Endothelial cell of umbilical vein (primary cell): ENCODE data around the gene SLC12A4. TPM values are rescaled to one million over a fixed set of nuclear protein-coding genes. Genes with fewer than 3 reads are reported as not detected.

Experiments used
- BruUV-seq: library from RNA; stranded (reverse); fragments of 400-500 nt; replicated peaks from 2 replicates; lab custom pipeline; 2021; lab: Mats Ljungman, UMichigan
- CTCF ChIA-PET: fragments of 300-600, 350-600 bp; sonication (Branson Sonifier 250); formaldehyde crosslinking; loops from one replicate; lab custom pipeline; 2021; ENCODE audit warnings: antibody characterized with exemption, inconsistent platforms; lab: Charles Lee
- POLR2A ChIA-PET: fragments of 300-600, 350-600 bp; sonication (Branson Sonifier 250); formaldehyde crosslinking; loops from one replicate; lab custom pipeline; 2021; ENCODE audit warnings: antibody characterized with exemption, inconsistent platforms; lab: Charles Lee
- DNase-seq: peaks from one replicate; pipeline ENCODE4 v3.0.0-alpha.2; 2011; ENCODE audit warnings: low read depth, low spot score
- FAIRE-seq: peaks from 2 replicates; lab custom pipeline; 2011; peaks lifted over from hg19 to GRCh38; lab: Jason Lieb, UNC
- H2AFZ ChIP-seq: 2 replicates; pipeline ENCODE4 v1.6.0; 2012; ENCODE audit warnings: low read depth, low read length, control low read depth, inconsistent platforms
- H3K27ac ChIP-seq: 2 replicates; pipeline ENCODE4 v1.5.1; 2011; ENCODE audit warnings: low read depth, mild to moderate bottlenecking, control low read depth, low read length, moderate library complexity; ENCODE audit not compliant: insufficient read depth
- H3K27me3 ChIP-seq, 2 experiments: 2 replicates each; pipeline versions ENCODE4 v1.6.0 to v1.6.1; 2011; ENCODE audit warnings: low read length in 2 of 2, mixed read lengths in 1 of 2; ENCODE audit not compliant: control insufficient read depth in 2 of 2, insufficient read depth in 2 of 2
- H3K36me3 ChIP-seq, 2 experiments: 2 replicates in 1 of 2; 3 replicates in 1 of 2; pipeline ENCODE4 v1.5.1; 2011; ENCODE audit warnings: low read length in 2 of 2, mild to moderate bottlenecking in 1 of 2, moderate library complexity in 1 of 2; ENCODE audit not compliant: control insufficient read depth in 2 of 2, insufficient read depth in 2 of 2; ENCODE audit errors: extremely low read depth in 1 of 2
- H3K4me1 ChIP-seq: 3 replicates; pipeline ENCODE4 v1.5.1; 2011; ENCODE audit warnings: mild to moderate bottlenecking, low read length; ENCODE audit not compliant: control insufficient read depth, insufficient read depth; ENCODE audit errors: extremely low read depth
- H3K4me2 ChIP-seq: 2 replicates; pipeline ENCODE4 v1.6.1; 2011; ENCODE audit warnings: low read length, control low read depth, mixed read lengths; ENCODE audit not compliant: insufficient read depth
- H3K4me3 ChIP-seq, 3 experiments: fragments of 200-600 bp in 1 of 3; sonication (generic), shearing (Covaris generic) in 1 of 3; replicated peaks in 1 of 3; 2 replicates each; pipeline ENCODE4 v1.5.1; 2011 to 2016; ENCODE audit warnings: control low read depth in 3 of 3, low read length in 3 of 3, mild to moderate bottlenecking in 2 of 3, inconsistent platforms in 1 of 3, low read depth in 1 of 3, moderate library complexity in 1 of 3; ENCODE audit not compliant: insufficient read depth in 1 of 3
- H3K79me2 ChIP-seq: 2 replicates; pipeline ENCODE4 v1.6.0; 2012; ENCODE audit warnings: low read length, inconsistent platforms; ENCODE audit not compliant: control insufficient read depth, insufficient read depth
- H3K9ac ChIP-seq: replicated peaks from 2 replicates; pipeline ENCODE3; 2011; ENCODE audit warnings: low read length, control low read depth; ENCODE audit not compliant: insufficient read depth; ENCODE audit errors: extremely low read depth
- H3K9me1 ChIP-seq: replicated peaks from 3 replicates; pipeline ENCODE4 v1.6.0; 2011; ENCODE audit warnings: mild to moderate bottlenecking, low read length; ENCODE audit not compliant: control insufficient read depth, insufficient read depth; ENCODE audit errors: extremely low read depth
- H3K9me3 ChIP-seq: replicated peaks from 2 replicates; pipeline ENCODE4 v1.5.1; 2012; ENCODE audit warnings: low read length, inconsistent platforms; ENCODE audit not compliant: control insufficient read depth, insufficient read depth
- H4K20me1 ChIP-seq: replicated peaks from 2 replicates; pipeline ENCODE3; 2011; ENCODE audit warnings: mild to moderate bottlenecking, low read length; ENCODE audit not compliant: control insufficient read depth, insufficient read depth; ENCODE audit errors: extremely low read depth
- EZH2 ChIP-seq: IDR thresholded peaks from 2 replicates; pipeline ENCODE4 v1.6.1; 2012; ENCODE audit warnings: borderline replicate concordance, low read depth, mild to moderate bottlenecking, moderate library complexity, low read length, inconsistent platforms; ENCODE audit not compliant: severe bottlenecking
- FOS ChIP-seq: IDR thresholded peaks from 2 replicates; pipeline ENCODE4 v1.6.1; 2011; ENCODE audit warnings: mild to moderate bottlenecking, low read length, moderate library complexity, borderline replicate concordance; ENCODE audit not compliant: insufficient read depth
- GATA2 ChIP-seq: IDR thresholded peaks from 2 replicates; pipeline ENCODE4 v1.7.0; 2011; ENCODE audit warnings: low read depth, mild to moderate bottlenecking, moderate library complexity, mixed read lengths, low read length; ENCODE audit not compliant: insufficient read length, insufficient read depth
- JUN ChIP-seq: IDR thresholded peaks from 2 replicates; pipeline ENCODE4 v1.6.1; 2011; ENCODE audit warnings: borderline replicate concordance, low read depth; ENCODE audit not compliant: insufficient read length, insufficient read depth
- MYC ChIP-seq: IDR thresholded peaks from one replicate; pipeline ENCODE4 v1.6.1; 2011; ENCODE audit warnings: mild to moderate bottlenecking, low read depth, low read length
- POLR2A ChIP-seq: IDR thresholded peaks from 2 replicates; pipeline ENCODE4 v1.6.1; 2012; ENCODE audit warnings: low read depth, mild to moderate bottlenecking, control low read depth, low read length
- POLR2AphosphoS5 ChIP-seq: IDR thresholded peaks from 2 replicates; pipeline ENCODE4 v1.6.1; 2012; ENCODE audit warnings: low read depth, mild to moderate bottlenecking, control low read depth, low read length, moderate library complexity; ENCODE audit not compliant: insufficient read depth
- dilution Hi-C: fragments of 300-500 bp; cut with MboI; formaldehyde crosslinking; loops from one replicate; pipeline ENCODE4 v1.15.0; 2019; ENCODE audit warnings: low sequenced_read_pairs; ENCODE audit not compliant: extremely low pct_ligation_motif_present
- intact Hi-C: fragments of 100-400 bp; cut with micrococcal nuclease; formaldehyde crosslinking; loops from one replicate; pipeline ENCODE4 v1.10.0; 2022
- polyA plus RNA-seq, 4 experiments: library from polyadenylated mRNA; depleted of rRNA in 3 of 4; stranded (reverse) in 3 of 4; unstranded in 1 of 4; fragments of >200 nt; gene quantifications; 2 replicates each; pipeline versions ENCODE4 v1.2.1 to v1.2.3, GENCODE V29; 2011 to 2012; ENCODE audit warnings: missing spikeins in 1 of 4
- total RNA-seq: library from RNA; stranded (reverse); gene quantifications from 2 replicates; pipeline ENCODE4 v1.2.3, GENCODE V29; 2021
- TF ChIP-seq, protein P1 (sequence below), 2 donors: IDR thresholded peaks; 1 replicate in 1 of 2; 2 replicates in 1 of 2; pipeline ENCODE4 v1.5.1; 2011; ENCODE audit warnings: low read length in 2 of 2, mild to moderate bottlenecking in 2 of 2, moderate library complexity in 2 of 2, control low read depth in 1 of 2, inconsistent platforms in 1 of 2, low read depth in 1 of 2; ENCODE audit not compliant: insufficient read depth in 1 of 2; ENCODE audit errors: extremely low read depth in 1 of 2
- TF ChIP-seq, protein P2 (sequence below): IDR thresholded peaks from 2 replicates; pipeline ENCODE4 v1.6.1; 2011; ENCODE audit not compliant: insufficient read depth, insufficient read length

The SLC12A4 gene
- total and polyA plus RNA-seq, 2 donors (not counting 3 experiments of a cell fraction or from before 2014, with no cell fraction given) = 110 to 114 TPM

DNA sequence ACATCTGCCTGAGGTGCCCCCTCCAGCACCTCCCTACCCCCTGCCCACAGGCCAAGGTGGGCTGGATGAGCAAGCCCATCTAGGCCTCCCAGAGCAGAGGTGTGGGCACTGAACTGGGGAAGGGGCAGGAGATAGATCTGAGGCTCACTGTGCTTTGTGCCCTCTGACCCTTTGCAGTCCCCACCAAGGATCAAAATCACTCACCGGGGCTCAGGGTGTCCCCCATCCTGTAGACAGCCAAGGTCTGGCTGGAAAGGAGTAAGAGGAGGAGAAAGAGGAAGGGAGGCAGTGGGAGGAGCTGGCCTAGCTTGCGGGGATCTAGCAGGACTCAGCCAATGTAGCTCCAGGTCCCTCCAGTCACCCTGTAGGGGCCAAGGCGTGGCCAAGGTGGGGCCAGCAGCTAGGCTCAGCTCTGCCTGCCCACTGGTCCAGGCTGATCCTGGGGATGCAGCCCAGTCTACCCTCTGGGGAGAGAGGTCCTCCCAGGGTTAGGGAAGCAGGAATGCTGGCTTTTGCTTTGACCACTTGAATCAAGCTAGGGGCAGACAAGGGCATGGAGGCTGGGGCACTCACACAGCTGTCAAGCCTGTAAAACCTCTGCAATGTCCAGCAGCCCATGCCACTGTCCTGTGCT lies 1.8 kb downstream of the SLC12A4 start:
- ChIA-PET POLR2A (interaction anchor here (0.6 to 1.1 kb wide), 3 partner anchors 31 to 487 kb away, joined by 3 to 5 read pairs (median 4); no protein-coding TSS in a partner anchor), CTCF (interaction anchor here (1.0 to 2.2 kb wide), 5 partner anchors 24 to 74 kb away, joined by 3 to 13 read pairs (median 5); partner anchors contain the start of gene PSMB10)
- H3K4me3 ChIP-seq = peak overlapping the region in 2 of 3 experiments; percentile 96 to 97
- H3K9me3 ChIP-seq = no peaks in the 10 kb centered on the region
- dilution Hi-C loops = no loop called here
- intact Hi-C loops = no loop called here
- H3K36me3 ChIP-seq = peaks cover 2 to 10% of the 10 kb centered on the region in 2 experiments
- peaks cover 52% of the 10 kb centered on the region for H3K79me2 ChIP-seq
- no TSS peak for BruUV-seq
- H4K20me1 ChIP-seq = no peaks in the 10 kb centered on the region
- H3K27me3 ChIP-seq = no peaks in the 10 kb centered on the region
- FAIRE-seq (peak; percentile 80), DNase-seq (peak; percentile 29)
- no peak for TF ChIP-seq JUN
- TF ChIP-seq, protein P1, sequence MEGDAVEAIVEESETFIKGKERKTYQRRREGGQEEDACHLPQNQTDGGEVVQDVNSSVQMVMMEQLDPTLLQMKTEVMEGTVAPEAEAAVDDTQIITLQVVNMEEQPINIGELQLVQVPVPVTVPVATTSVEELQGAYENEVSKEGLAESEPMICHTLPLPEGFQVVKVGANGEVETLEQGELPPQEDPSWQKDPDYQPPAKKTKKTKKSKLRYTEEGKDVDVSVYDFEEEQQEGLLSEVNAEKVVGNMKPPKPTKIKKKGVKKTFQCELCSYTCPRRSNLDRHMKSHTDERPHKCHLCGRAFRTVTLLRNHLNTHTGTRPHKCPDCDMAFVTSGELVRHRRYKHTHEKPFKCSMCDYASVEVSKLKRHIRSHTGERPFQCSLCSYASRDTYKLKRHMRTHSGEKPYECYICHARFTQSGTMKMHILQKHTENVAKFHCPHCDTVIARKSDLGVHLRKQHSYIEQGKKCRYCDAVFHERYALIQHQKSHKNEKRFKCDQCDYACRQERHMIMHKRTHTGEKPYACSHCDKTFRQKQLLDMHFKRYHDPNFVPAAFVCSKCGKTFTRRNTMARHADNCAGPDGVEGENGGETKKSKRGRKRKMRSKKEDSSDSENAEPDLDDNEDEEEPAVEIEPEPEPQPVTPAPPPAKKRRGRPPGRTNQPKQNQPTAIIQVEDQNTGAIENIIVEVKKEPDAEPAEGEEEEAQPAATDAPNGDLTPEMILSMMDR (IDR thresholded peaks at IDR 0.05; ENCODE audit: extremely low read depth in 1 of 2, insufficient read depth in 1 of 2, low read depth in 1 of 2, low read length in 2 of 2) = no peak
- TF ChIP-seq GATA2 = no peak
- TF ChIP-seq EZH2 = no peak
- TF ChIP-seq FOS = no peak
- no peak for TF ChIP-seq POLR2A
- TF ChIP-seq, protein P2, sequence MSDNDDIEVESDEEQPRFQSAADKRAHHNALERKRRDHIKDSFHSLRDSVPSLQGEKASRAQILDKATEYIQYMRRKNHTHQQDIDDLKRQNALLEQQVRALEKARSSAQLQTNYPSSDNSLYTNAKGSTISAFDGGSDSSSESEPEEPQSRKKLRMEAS = no peak
- TF ChIP-seq POLR2AphosphoS5 = no peak
- no peak for TF ChIP-seq MYC
- peak overlapping the region; percentile 10 for H3K27ac ChIP-seq
- H3K4me2 ChIP-seq = peak overlapping the region; percentile 77
- H3K9ac ChIP-seq = peak overlapping the region; percentile 2
- H3K4me1 ChIP-seq = peaks cover 22% of the 10 kb centered on the region
- no peak overlapping the region for H2AFZ ChIP-seq
- no peaks in the 10 kb centered on the region for H3K9me1 ChIP-seq
